ENCODE data around the gene SLC43A3.
"Not testable (repeated sequence)": the region's sequence is repeated elsewhere in the genome, so short reads cannot be mapped to it uniquely, and the experiment has no call there.

The SLC43A3 gene

DNA sequence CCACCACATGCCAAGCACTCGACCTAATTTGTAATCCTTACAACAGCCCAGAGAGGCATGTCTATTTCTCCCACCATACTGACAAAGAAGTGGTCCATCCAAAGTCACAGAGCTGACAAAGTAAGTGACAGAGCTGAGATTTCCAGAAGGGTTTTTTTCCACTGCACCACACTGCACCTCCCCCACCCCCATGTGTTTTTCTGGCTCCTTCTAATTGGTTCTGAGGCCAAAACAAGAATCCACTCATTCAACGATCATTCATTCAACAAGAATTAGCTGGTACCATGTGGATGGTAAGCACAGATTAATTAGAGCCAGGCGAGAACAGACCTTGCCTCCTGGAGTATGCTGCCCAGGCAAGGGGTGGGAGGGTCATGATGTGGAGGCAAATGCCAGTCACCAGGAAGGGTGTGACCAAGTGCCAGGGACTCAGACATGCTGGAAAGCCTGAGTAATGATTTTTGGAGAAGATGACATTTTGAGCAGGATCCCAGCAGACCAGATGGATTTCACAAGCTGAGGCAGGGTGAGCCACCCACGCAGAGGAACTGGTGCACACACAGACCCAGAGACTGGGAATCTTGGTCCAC, 21.6 kb downstream of the SLC43A3 start:
- DNase-seq (ENCODE audit: low read depth in 2 of 2): no peak

DNA sequence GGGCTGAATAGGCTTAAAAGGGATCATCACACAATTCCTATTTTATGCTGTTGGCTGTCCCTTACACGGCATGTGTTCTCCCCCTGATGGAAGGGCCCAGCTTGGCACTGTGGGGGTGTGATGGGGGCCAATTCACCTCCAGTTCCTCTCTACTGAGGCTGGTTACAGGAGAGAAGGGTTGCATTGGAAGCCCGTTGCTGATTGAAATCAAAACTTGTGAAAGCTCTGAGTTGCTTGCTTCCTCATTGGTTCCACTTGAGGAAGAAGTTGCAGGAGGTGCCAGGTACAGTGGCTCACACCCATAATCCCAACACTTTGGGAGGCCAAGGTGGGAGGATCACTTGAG, 23.1 kb downstream of the SLC43A3 start:
- DNase-seq (ENCODE audit: low read depth in 2 of 2): no peak

DNA sequence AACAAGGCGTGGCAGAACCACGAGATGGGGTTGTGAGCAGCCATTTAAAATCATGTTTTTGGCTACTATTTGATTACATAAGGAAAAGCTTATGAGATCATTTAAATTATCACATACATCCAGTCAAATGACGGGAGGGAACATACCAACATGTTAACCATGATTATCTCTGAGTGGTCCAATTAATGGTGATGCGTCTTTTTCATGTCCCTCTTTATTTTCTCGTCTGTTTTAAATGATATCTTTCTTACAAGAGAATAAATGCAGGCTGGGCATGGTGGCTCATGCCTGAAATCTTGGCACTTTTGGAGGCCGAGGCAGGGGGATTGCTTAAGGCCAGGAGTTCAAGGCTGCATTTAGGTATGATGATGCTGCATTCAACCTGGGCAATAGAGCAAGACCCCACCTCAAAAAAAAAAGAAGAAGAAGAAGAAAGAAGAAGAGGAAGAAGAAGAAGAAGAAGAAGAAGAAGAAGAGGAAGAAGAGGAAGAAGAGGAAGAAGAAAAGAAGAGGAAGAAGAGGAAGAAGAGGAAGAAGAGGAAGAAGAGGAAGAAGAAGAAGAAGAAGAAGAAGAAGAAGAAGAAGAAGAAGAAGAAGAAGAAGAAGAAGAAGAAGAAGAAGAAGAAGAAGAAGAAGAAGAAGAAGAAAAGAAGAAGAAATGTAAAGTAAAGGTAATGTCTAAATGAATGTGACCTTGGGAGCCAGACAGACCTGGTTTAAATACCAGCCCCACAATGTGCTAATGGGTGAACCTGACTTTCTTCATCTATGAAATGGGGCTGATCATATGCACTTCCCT, 23.7 kb downstream of the SLC43A3 start:
- DNase-seq (ENCODE audit: low read depth in 2 of 2): not testable (repeated sequence)

DNA sequence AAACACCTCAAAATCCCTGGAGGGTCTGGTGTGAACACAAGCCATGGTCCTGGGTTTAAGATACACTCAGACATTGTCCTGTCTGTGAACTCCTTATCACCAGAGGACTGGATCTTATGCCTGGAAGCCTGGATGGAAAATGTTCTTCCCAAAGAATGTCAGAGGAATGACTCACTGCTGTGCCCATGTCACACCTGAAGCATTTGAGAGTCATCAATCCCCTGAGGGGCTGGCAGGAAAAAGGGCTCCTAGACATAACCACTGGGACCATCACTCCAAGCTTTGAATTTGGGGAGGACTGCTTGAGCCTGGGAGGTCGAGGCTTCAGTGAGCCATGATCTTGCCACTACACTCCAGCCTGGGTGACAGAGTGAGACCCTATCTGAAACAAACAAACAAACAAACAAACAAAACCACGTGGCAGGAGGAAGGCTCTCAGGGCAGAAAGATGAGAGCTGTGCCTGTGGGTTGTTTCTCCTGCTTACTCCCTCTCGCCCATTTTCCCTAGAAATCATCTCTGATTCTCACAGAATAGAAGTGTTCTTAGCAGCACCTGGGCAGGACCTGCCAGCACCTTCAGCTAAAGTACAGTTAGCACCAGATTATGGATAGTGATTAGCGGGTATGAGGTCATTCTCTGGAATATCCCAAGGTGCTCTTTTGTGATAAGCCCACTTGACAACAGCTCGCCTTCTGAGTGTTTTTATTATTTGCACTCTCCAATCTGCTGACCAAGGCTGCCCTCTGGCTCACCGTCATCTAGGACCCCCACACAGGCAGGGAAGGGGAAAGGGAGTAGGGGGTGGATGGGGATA, 24.5 kb downstream of the SLC43A3 start:
- DNase-seq (ENCODE audit: low read depth in 2 of 2): no peak

DNA sequence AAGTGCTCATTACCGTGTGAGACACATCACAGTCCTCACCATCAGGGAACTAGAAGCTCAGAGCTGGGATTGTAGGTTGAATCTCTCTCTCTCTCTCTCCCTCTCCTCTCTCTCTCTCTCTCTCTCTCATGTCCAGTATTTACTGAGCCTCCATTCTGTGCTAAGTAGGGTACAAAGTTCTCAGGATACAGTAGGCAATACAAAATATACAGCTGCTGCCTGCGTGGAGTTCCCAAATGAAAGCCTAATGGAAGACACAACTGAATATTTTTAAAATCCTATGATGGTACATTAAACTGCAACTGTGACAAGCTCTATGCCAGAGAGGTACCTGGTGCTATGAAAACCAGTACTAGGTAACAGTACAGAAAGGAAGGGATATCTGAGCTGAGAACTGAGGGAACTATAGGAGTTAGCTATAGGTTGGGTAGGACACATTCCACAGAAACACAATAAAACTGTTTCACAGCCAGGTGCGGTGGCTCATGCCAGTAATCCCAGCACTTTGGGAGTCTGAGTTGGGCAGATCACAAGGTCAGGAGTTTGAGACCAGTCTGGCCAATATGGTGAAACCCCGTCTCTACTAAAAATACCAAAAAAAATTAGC, 26.8 kb downstream of the SLC43A3 start:
- no peak for DNase-seq (ENCODE audit: low read depth in 2 of 2)

DNA sequence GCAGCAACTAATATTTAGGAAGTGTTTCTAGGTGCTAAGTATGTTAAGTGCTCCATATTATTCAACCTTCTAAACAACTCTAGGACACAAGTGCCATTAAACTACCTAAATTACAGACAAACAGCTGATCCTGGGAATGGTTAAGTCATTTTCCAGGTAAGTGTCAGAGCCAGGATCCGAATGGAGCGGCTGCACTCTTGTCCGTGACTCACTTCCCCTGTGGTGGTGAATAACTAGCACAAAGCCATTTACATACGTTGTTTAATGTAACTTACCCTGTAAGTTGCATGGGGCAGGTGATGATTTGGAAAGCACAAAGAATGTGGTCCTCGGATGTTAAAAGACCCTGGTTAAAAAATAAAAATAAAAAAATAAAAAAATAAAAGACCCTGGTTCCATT, 27.7 kb downstream of the SLC43A3 start:
- no peak for DNase-seq (ENCODE audit: low read depth in 2 of 2)

DNA sequence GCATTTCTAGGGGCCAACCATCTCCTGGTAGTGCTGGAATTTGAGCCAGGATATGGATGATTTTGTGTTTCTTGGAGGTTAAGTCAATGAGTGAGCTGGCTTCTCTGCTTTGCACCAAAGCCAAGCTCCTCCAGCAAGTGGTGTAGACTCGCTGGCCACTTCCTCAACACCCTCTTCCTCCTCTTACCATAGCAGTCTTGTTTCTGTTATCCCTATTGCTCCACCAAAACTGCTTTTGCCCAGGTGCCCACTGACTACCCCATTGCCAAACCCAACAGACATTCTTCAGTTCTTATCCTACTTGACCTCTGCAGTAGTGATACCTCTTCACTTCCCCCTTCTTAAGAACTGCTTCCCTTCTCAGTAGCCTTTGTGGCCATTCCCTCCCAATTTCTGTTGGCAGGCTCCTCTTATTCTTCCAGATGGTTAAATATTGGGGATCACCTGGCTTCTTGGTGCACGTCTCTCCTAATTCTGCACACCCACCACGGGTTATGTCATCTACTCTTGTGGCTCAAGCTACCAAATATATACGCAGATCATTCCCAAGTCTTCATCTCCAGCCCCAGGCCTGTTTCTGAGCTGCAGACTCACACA, 29.4 kb downstream of the SLC43A3 start:
- no peak for DNase-seq (ENCODE audit: low read depth in 2 of 2)

DNA sequence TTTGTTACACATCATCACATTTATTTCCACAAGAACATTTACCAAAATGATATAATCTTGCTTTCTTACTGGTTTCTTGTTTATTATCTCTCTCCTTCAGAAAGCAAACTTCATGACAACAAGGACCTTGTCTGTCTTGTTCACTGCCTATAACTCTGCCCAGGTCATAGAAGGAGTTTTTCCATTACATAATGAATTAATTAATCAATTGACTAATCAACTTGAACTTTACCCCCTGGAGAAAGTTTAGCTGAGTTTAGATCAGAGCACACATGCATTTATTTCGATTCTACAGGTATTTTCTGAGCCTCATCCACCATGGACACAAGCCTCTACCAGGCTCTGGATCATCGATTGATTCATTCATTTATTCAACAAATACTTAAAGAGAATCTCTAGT, 30.2 kb downstream of the SLC43A3 start:
- no peak for DNase-seq (ENCODE audit: low read depth in 2 of 2)

DNA sequence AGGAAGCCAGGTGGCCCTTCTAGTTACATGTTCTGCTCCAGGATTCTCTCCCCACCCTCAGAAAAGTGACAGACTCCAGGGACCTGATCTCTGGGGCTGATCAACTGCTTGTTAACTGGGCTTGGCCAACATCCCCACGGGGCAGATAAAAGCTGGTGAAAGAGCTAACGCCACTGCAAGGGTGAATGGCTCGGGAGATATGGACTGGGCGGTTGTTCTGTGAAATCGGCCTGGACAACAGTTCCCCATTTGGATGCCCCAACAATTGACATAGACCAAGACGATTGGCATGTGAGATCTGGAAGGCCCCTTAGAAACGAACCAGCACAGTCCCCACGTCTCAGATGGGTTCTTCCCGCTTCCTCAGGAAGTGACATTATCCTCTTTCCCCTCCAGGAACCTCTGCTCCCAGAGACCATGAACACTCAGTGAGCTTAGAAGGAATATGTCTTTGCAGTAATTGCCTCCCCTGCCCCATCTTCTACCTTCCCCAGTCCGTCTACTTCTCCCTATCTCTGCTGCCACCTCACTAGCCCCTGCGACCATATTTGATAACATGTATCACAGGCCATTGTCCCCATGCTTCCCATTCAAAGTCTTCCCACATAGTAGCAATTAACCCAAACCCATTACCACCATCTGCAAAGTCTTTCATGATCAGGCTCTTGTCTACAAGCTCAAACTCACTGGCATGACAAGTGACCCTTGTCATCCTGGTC, 30.9 kb downstream of the SLC43A3 start:
- DNase-seq (ENCODE audit: low read depth in 2 of 2): no peak

DNA sequence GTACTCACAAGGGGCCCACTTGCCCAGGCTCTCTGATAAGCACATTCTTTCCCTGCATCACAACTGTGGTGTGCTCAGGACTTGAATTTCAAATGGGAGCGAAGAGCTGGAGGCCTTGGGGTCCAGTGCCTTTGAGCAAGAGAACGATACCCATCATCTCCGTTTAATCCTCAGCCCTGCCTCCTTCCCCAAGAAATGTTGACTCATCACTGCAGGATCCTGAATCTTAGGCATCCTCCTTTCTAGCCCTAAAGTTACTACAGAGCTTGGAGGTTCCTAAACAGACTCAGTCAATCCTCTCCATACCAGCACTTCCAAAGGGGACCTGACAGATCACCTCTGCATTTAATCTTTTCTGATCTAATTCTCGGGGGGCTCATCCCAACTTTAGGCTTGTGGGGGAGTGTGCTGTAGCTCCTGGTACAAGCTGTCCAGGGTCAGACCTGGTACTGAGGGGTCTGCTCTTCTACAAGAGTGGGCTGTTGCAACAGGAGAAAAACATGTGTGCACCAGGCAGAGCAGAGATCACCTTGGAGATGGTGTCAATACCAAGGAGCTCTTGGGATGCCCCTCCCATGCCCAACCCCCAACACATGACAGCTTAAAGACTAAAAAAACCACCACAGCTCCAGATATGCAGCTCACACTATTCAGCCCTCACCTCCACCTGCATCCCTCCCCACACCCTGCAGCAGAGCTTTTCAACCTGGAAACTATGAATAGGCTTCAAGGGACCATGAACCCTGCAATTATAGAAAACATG, 32.5 kb downstream of the SLC43A3 start:
- DNase-seq (ENCODE audit: low read depth in 2 of 2): no peak

DNA sequence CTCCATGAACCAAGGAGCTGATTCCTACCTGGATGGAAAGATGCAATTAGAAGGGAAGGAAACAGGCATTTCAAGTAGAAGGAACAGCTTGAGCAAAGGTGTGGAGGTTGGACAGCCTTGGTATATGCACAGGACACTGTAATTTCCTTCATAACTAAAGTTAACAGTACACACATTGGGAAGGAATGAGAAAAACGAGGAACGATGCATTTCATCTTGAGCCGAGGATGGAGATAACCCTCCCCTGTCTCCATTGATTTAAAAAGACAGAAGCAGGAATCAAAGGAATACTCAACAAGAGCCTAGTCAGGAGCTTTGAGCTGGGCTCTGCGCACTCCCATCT, 34.2 kb downstream of the SLC43A3 start:
- DNase-seq (ENCODE audit: low read depth in 2 of 2): no peak

DNA sequence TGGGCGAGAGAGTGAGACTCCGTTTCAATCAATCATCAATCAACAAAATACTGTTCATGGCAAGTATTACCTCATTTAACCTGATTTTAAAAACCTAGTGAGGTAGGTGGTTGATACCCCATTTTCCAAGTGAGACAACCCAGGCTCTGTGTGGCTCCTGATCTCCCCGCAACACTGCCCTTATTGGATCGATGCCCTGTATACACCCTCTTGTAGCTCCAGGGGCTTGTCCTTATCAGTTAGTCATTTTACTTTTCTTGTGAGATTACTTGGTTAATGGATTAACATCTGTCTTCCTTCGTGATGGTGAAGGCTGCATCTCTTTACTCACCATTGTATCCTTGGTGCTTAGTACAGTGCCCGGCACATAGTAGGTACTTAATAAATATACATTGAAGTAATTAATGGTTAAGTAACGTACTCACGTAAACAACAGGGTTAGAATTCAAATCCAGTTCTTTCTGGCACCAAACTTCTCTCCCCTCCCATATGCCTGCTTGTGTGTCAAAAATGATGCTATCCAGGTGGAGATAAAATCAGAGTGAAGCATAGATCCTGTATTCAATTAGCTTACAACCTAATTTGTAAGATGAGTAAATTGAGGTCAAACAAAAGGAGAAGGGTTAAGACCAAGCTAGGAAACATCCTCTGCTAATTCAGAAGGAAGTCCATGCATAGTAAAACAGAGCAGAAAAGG, 34.7 kb downstream of the SLC43A3 start:
- no peak for DNase-seq (ENCODE audit: low read depth in 2 of 2)

DNA sequence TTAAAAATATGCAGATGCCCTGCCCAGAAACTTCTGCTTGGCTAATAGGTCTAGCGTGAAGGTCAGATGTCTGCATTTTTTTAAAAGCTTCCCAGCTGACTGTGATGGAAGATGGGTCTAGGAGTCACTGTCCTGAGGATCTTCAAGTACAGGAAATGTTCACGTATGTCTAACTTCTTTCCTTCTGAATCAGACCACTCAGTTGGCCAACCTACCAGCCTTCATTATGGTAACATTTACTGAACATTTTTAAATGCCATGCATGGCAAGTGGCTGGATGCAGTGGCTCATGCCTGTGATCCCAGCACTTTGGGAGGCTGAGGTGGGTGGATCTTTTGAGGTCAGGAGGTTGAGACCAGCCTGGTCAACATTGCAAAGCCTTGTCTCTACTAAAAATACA, 35.4 kb downstream of the SLC43A3 start:
- DNase-seq (ENCODE audit: low read depth in 2 of 2): no peak

DNA sequence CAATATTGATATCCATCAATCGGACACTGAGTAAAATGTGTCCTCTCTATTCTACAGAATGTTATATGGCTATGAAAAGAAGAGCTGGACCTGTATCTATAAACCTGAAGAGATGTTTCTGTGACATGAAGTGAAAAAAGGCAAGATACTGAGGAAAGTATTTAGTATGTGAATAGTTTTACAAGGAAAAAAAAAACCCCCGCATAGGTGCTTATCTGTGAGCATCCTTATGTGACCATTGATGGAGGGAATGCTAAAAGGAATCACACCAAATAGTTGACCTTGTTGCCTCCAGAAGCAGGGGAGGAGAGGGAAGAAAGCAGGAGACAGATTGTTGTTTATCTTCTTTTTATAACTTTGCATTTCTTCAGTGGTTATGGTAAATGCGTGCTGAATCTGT, 35.8 kb downstream of the SLC43A3 start:
- DNase-seq (ENCODE audit: low read depth in 2 of 2): no peak

DNA sequence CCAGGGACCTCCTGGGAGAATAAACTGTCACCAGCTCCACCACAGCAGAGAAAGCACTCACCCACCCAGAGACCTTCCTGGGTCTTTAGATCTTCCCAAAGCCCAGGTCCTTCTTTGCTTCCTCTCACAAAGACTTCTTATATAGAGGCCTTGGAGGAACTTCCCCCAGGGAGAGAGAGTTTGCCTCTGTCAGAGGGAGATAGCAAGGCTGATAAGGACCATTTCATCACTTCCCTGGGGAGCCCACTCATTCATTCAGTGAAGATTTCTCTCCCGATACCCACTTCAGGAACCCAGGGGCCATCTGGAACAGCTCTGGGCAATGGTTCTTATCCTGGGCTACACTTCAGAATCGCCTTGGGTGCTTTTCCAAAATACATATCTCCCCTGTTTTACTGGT, 36.4 kb downstream of the SLC43A3 start, which contains the start of gene PRG2:
PRG2 (minus strand) TSS at position 116 of the 400 bp plus-strand sequence. CDS start 706 bp downstream, outside the sequence.
- no peak for DNase-seq (ENCODE audit: low read depth in 2 of 2)

DNA sequence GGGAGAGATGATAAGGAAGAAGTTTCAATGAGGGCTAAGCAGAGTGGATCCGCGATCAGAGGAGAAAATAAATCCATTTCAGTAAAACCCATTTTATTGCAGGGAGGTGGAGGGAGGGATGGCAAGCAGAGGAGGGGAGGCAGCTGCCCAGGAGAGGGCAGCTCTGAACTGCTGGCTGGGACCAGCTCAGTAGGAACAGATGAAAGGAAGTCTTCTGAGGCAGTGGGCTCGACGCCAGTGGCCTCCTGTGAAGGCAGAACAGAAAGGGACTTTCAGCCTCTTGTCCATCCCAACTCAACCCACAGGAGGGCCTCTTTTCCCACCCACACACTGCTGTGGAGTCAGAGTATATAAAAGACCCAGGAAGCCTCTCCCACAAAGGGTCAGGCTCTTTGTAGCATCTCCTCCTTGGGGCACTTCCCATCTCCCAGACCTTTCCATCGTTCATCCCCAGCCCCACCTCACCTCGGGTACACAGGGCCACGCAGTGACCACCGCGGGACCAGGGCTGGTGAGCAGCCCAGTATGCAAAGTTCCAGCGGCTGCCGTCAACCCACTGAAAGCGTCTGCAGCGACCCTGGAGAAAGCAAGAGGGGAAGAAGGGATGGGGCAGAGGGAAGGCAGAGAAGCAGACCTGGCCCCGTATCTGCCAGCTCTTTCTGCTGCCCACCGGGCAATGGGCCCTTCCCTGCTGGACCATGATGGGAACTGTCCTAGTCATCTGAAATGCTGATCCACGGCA, 39.5 kb downstream of the SLC43A3 start:
- no peak for DNase-seq (ENCODE audit: low read depth in 2 of 2)

DNA sequence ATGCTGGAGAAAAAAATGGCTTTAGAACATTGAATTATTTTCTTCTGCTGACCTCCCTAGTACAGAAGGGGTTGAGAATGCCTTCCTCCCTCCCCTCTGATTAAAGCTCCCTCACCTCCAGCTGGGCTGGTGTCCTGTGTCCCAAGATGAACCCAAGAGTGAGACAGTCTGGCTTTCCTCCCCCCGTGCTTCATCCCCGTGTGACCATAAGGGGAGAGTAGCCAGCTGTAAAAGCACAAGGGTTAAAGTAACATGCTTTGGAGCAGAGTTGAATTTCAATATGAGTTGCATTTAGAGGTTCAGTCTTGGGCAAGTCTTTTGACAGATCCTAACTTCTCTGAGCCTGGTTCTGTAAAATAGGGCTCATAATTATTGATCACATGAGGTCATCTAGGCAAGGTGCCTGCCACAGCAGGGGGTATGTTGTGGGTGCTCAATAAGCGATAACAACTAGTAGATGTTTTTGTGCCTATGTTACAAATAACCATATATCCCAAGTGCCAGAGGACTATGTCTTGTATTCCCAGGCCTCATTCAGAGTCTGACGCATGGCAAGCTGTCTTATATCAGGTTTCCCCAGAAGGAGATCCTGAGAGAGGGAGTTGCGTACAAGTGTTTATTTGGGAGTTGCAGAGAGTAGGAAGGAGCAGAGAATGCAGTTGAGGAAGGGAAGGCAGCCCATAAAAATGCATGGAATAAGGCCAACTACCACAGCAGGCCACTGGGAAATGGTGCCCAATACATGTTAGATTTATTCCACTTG, 40.6 kb downstream of the SLC43A3 start:
- no peak for DNase-seq (ENCODE audit: low read depth in 2 of 2)

DNA sequence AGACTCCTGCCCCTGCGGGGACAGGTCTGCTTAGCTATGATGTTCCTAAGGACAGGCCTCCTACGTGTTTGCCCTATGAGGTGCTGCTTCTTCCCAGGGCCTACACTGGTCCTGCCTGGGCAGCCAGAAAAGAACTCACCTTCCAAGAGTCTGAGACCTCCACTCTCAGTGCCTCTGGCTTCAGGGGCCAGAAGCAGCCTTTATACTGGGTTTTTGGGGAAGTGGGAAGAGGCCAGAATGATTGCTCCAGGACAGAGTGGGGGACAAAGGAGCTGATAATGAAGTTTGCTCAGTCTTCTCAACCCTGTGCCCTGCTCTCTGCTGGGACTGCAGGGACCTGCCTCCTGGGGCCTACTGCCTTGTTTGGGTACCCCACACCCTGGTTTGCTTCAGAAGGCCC, 45.9 kb downstream of the SLC43A3 start, which contains the start of gene PRG3:
PRG3 (minus strand) TSS at position 176 of the 400 bp plus-strand sequence. CDS start 442 bp downstream, outside the sequence.
- no peak for DNase-seq (ENCODE audit: low read depth in 2 of 2)
